ENCODE measurements around the gene CENPP.

GRCh38 chr9:92492781-92493401 lies 167.1 kb downstream of the CENPP start:
- no peak for TF ChIP-seq POLR2AphosphoS5 (IDR thresholded peaks at IDR 0.05)
- TF ChIP-seq CTCF (IDR thresholded peaks at IDR 0.05) = no peak
- no peak for TF ChIP-seq POLR2A (IDR thresholded peaks at IDR 0.05)

Data from suprapubic skin (tissue), 4 donors.